Measurements from ENCODE around the gene EBF4.
"Not testable (repeated sequence)": the region's sequence is repeated elsewhere in the genome, so short reads cannot be mapped to it uniquely, and the experiment has no call there.

EBF4 gene

DNA sequence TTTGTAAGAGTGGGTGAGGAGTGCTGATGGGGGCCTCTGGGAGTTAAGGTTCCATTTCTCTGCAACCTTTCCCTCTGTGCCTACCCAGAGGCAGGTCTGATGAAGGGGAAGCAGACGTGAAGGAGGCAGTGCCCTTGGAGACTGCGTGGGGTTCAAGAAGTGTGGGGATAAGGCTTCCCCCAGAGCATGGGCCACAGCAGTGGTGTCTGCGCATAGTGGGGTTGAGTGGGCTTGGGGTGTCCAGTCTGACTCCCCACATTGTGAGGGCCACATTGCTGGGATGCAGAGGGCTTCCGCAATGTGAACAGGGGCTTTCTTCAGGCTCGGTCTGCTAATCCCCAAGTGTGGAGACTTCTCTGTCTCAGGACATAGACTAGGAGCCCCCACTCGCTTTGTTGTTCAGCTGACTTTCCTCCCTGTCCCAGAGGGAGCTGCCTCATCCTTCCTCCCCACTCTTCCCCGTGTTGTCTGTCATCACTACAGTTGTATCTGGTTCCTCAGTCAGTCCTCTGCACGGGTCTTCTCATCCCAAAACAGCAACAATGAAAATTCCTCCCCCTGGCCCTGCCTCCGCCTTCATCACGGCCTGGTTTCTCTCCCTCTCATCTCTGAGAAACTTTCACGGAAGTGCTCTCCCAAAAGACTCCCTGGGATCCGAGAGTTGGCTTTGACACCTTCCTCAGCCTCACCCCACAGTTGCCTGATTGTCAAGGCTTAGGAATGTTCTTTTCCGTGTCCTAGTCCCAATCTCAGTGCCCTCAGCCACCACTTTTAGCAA is 2.8 kb downstream of the EBF4 start:
- H3K18ac ChIP-seq (ENCODE audit: low read length): no peak overlapping the region
- H4K8ac ChIP-seq (ENCODE audit: low read depth, low read length): no peak overlapping the region
- no peak overlapping the region for H2BK120ac ChIP-seq (ENCODE audit: low read depth, low read length)
- no peaks in the 10 kb centered on the region for H3K79me1 ChIP-seq (ENCODE audit: low read length)
- no peak overlapping the region for H2AK5ac ChIP-seq (ENCODE audit: low read length)
- no peak overlapping the region for H3K4ac ChIP-seq (ENCODE audit: low read depth, low read length)
- H3K23ac ChIP-seq (ENCODE audit: low read length): no peak overlapping the region
- no peak overlapping the region for H3K4me3 ChIP-seq (ENCODE audit: low read length)
- peaks cover 54% of the 10 kb centered on the region for H3K27me3 ChIP-seq (ENCODE audit: insufficient read depth, low read length, poor library complexity)
- no peaks in the 10 kb centered on the region for H3K79me2 ChIP-seq (ENCODE audit: control insufficient read depth, insufficient read depth, low read length)
- no peaks in the 10 kb centered on the region for H3K4me1 ChIP-seq (ENCODE audit: control insufficient read depth, low read depth, low read length)
- no CpG with 5 or more reads among the region's 13 CpGs for WGBS (ENCODE audit: extremely low coverage, insufficient coverage, low lambda C conversion rate)
- H3K4me2 ChIP-seq (ENCODE audit: low read length): no peak overlapping the region
- no peaks in the 10 kb centered on the region for H3K36me3 ChIP-seq (ENCODE audit: control insufficient read depth, insufficient read depth, low read length)
- no peak overlapping the region for H3K9ac ChIP-seq (ENCODE audit: low read length)
- no peak overlapping the region for H2BK15ac ChIP-seq (replicated peaks; ENCODE audit: low read depth)
- H3K27ac ChIP-seq (ENCODE audit: low read depth, low read length): no peak overlapping the region
- no peak overlapping the region for H2BK5ac ChIP-seq (ENCODE audit: low read length)
- H4K5ac ChIP-seq (ENCODE audit: low read length): no peak overlapping the region
- DNase-seq: no peak
- H3K56ac ChIP-seq (ENCODE audit: low read length): no peak overlapping the region

DNA sequence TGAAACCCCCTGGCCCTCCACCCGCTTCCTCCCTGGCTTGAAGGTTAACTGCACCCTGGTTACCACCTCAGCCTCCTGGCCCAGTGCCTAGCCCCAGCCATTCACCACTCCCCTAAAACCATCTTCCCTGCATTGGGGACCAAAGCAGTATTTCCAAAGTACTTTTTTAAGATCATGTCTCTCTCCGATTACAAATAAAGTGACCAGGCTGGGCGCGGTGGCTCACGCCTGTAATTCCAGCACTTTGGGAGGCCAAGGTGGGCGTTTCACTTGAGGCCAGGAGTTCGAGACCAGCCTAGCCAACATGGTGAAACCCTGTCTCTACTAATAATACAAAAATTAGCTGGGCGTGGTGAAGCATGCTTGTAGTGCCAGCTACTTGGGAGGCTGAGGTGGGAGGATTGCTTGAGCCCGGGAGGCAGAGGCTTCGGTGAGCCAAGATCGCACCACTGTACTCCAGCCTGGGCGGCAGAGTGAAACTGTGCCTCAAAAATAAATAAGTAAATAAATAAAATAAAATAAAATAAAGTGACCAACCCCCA is 3.5 kb downstream of the EBF4 start:
- H2BK120ac ChIP-seq (ENCODE audit: low read depth, low read length); H3K9ac ChIP-seq (ENCODE audit: low read length); DNase-seq; H3K18ac ChIP-seq (ENCODE audit: low read length); H3K4me3 ChIP-seq (ENCODE audit: low read length); H2BK5ac ChIP-seq (ENCODE audit: low read length); H2AK5ac ChIP-seq (ENCODE audit: low read length); H3K56ac ChIP-seq (ENCODE audit: low read length); H3K4me1 ChIP-seq (ENCODE audit: control insufficient read depth, low read depth, low read length); H2BK15ac ChIP-seq (replicated peaks; ENCODE audit: low read depth); H3K4ac ChIP-seq (ENCODE audit: low read depth, low read length); H4K5ac ChIP-seq (ENCODE audit: low read length); H3K79me2 ChIP-seq (ENCODE audit: control insufficient read depth, insufficient read depth, low read length); H3K79me1 ChIP-seq (ENCODE audit: low read length); H3K27ac ChIP-seq (ENCODE audit: low read depth, low read length); H3K23ac ChIP-seq (ENCODE audit: low read length); H3K36me3 ChIP-seq (ENCODE audit: control insufficient read depth, insufficient read depth, low read length); H4K8ac ChIP-seq (ENCODE audit: low read depth, low read length); H3K4me2 ChIP-seq (ENCODE audit: low read length): not testable (repeated sequence)
- peaks cover 47% of the 10 kb centered on the region for H3K27me3 ChIP-seq (ENCODE audit: insufficient read depth, low read length, poor library complexity)
- WGBS (ENCODE audit: extremely low coverage, insufficient coverage, low lambda C conversion rate): no CpG with 5 or more reads among the region's 12 CpGs

DNA sequence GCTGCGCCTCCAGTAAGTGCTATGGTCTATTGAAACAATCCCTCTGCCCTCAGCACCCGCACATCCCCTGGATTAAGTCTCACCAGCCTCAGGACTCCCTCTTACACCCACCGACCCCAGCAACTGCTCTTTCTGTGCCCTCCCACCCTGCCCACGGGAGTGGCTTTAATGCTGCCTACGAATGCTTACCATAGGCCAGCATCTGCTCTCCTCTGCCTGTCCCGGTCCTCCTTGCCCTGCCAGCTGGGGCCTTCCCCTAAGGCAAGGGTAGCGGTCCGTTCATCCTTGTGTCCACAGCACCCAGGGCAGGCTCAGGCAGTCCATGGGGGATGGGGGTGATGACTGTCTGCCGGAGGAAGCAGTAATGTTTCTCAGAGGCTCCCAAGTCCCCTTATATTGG is 4.1 kb downstream of the EBF4 start:
- Histone ChIP-seq H3K56ac (ENCODE audit: low read length) (no peak overlapping the region), H3K9ac (ENCODE audit: low read length) (no peak overlapping the region), H3K4me1 (ENCODE audit: control insufficient read depth, low read depth, low read length) (no peaks in the 10 kb centered on the region), H2AK5ac (ENCODE audit: low read length) (no peak overlapping the region), H3K18ac (ENCODE audit: low read length) (no peak overlapping the region), H4K5ac (ENCODE audit: low read length) (no peak overlapping the region), H3K4me3 (ENCODE audit: low read length) (no peak overlapping the region), H2BK15ac (replicated peaks; ENCODE audit: low read depth) (no peak overlapping the region), H2BK5ac (ENCODE audit: low read length) (no peak overlapping the region), H3K79me2 (ENCODE audit: control insufficient read depth, insufficient read depth, low read length) (no peaks in the 10 kb centered on the region), H3K23ac (ENCODE audit: low read length) (no peak overlapping the region), H4K8ac (ENCODE audit: low read depth, low read length) (no peak overlapping the region), H3K79me1 (ENCODE audit: low read length) (no peaks in the 10 kb centered on the region), H3K27me3 (ENCODE audit: insufficient read depth, low read length, poor library complexity) (peaks cover 41% of the 10 kb centered on the region), H3K4me2 (ENCODE audit: low read length) (no peak overlapping the region), H2BK120ac (ENCODE audit: low read depth, low read length) (no peak overlapping the region), H3K27ac (ENCODE audit: low read depth, low read length) (no peak overlapping the region), H3K36me3 (ENCODE audit: control insufficient read depth, insufficient read depth, low read length) (no peaks in the 10 kb centered on the region), H3K4ac (ENCODE audit: low read depth, low read length) (no peak overlapping the region)
- WGBS (ENCODE audit: extremely low coverage, insufficient coverage, low lambda C conversion rate): no CpG with 5 or more reads among the region's 9 CpGs
- no peak for DNase-seq

DNA sequence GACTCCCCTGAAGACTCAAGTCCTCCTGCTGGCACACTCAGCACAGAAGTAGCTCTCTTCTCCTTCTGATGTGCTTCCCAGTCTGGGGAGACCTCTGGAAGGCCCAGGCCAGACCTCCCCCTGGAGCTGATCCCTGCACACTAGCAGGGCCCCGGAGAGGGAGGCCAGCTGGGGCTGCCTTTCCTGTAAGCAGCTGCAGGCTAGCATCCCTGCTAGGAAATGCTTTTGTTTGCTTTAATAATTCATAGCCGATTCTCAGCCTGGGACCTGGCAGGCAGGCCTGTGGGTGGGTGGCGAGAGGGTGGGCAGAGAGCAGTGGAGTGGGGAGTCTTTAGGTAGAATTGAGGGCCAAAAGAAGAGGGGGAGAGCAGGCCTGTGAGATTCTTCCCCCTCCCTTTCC is 5.2 kb downstream of the EBF4 start:
- Histone ChIP-seq H3K4ac (ENCODE audit: low read depth, low read length) (no peak overlapping the region), H2AK5ac (ENCODE audit: low read length) (no peak overlapping the region), H3K23ac (ENCODE audit: low read length) (no peak overlapping the region), H4K8ac (ENCODE audit: low read depth, low read length) (no peak overlapping the region), H3K79me1 (ENCODE audit: low read length) (no peaks in the 10 kb centered on the region), H3K27me3 (ENCODE audit: insufficient read depth, low read length, poor library complexity) (peaks cover 34% of the 10 kb centered on the region), H2BK120ac (ENCODE audit: low read depth, low read length) (no peak overlapping the region), H3K4me1 (ENCODE audit: control insufficient read depth, low read depth, low read length) (no peaks in the 10 kb centered on the region), H3K9ac (ENCODE audit: low read length) (no peak overlapping the region), H4K5ac (ENCODE audit: low read length) (no peak overlapping the region), H3K27ac (ENCODE audit: low read depth, low read length) (no peak overlapping the region), H2BK5ac (ENCODE audit: low read length) (no peak overlapping the region), H3K4me2 (ENCODE audit: low read length) (no peak overlapping the region), H2BK15ac (replicated peaks; ENCODE audit: low read depth) (no peak overlapping the region), H3K18ac (ENCODE audit: low read length) (no peak overlapping the region), H3K79me2 (ENCODE audit: control insufficient read depth, insufficient read depth, low read length) (no peaks in the 10 kb centered on the region), H3K56ac (ENCODE audit: low read length) (no peak overlapping the region), H3K4me3 (ENCODE audit: low read length) (no peak overlapping the region), H3K36me3 (ENCODE audit: control insufficient read depth, insufficient read depth, low read length) (no peaks in the 10 kb centered on the region)
- DNase-seq: no peak
- no CpG with 5 or more reads among the region's 3 CpGs for WGBS (ENCODE audit: extremely low coverage, insufficient coverage, low lambda C conversion rate)

DNA sequence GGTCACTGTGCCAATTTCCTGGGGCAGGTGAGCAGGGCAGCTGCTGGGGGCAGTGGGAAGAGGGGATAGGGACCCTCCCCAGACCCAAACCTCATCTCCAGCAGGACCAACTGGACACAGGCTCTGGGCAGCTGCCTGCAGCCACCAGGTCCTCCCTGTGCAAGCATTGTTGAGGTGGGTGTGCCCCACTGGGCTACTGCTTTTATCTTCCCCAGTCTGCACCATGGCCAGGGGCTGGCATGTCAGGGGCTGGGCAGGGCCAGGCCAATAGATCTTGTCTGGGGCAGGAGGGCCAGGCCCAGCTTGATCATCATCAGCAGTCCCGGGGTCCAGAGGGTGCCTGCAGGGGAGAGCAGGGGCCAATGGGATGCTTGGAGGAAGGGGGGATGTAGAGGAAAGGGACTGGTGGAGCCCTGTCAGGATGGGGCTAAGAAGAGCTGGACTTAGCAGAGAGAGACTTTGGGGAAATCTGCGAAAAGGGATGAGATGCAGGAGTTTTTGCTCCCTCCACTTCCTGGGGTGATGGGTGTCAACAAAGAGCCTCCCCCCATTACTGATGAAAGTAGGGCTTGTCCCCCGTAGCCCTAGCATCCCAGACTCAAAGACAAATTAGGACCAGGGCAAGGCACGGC is 5.7 kb downstream of the EBF4 start:
- Histone ChIP-seq H3K79me1 (ENCODE audit: low read length) (no peaks in the 10 kb centered on the region), H2BK120ac (ENCODE audit: low read depth, low read length) (no peak overlapping the region), H2BK5ac (ENCODE audit: low read length) (no peak overlapping the region), H3K4me2 (ENCODE audit: low read length) (no peak overlapping the region), H3K27me3 (ENCODE audit: insufficient read depth, low read length, poor library complexity) (peaks cover 34% of the 10 kb centered on the region), H3K23ac (ENCODE audit: low read length) (no peak overlapping the region), H3K9ac (ENCODE audit: low read length) (no peak overlapping the region), H3K4me1 (ENCODE audit: control insufficient read depth, low read depth, low read length) (no peaks in the 10 kb centered on the region), H2BK15ac (replicated peaks; ENCODE audit: low read depth) (no peak overlapping the region), H3K27ac (ENCODE audit: low read depth, low read length) (no peak overlapping the region), H4K8ac (ENCODE audit: low read depth, low read length) (no peak overlapping the region), H3K56ac (ENCODE audit: low read length) (no peak overlapping the region), H2AK5ac (ENCODE audit: low read length) (no peak overlapping the region), H4K5ac (ENCODE audit: low read length) (no peak overlapping the region), H3K4ac (ENCODE audit: low read depth, low read length) (no peak overlapping the region), H3K79me2 (ENCODE audit: control insufficient read depth, insufficient read depth, low read length) (no peaks in the 10 kb centered on the region), H3K18ac (ENCODE audit: low read length) (no peak overlapping the region), H3K36me3 (ENCODE audit: control insufficient read depth, insufficient read depth, low read length) (no peaks in the 10 kb centered on the region), H3K4me3 (ENCODE audit: low read length) (no peak overlapping the region)
- no CpG with 5 or more reads among the region's 4 CpGs for WGBS (ENCODE audit: extremely low coverage, insufficient coverage, low lambda C conversion rate)
- no peak for DNase-seq
